ENCODE results near the gene SNX18.

Gene SNX18

DNA sequence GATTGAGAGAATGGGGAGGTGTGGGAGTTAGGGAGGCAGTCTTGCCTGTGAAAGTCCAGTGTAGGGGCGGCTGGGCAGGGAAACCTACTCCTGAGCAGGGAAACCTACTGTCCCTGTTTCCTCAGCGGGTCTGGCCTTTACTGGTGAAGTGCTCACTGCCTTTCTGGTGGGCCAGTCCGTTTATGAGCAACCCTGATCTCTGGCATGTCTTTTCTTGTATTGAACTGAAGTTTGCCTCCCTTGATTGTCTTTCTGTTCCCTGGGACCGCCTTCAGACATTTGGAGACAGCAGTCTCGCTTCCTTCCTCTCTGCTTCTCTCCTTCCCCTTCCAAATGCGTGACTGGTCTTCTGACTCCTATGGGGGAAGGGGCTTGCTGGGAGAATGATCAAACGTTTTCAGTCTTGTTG lies 2.9 kb downstream of the SNX18 start:
- Histone ChIP-seq H3K4me1 (ENCODE audit: control insufficient read depth, insufficient read depth, low read length) (peaks cover 15% of the 10 kb centered on the region), H3K36me3 (ENCODE audit: control insufficient read depth, insufficient read depth, low read length) (peaks cover 4% of the 10 kb centered on the region), H3K9ac (ENCODE audit: low read depth, low read length) (peak overlapping the region; percentile 8), H3K27me3 (ENCODE audit: control insufficient read depth, insufficient read depth, low read length) (peaks cover 22% of the 10 kb centered on the region), H3K4me3 (ENCODE audit: low read depth, low read length) (peak overlapping the region; percentile 79), H3K9me3 (ENCODE audit: control insufficient read depth, insufficient read depth, low read length) (no peaks in the 10 kb centered on the region)

DNA sequence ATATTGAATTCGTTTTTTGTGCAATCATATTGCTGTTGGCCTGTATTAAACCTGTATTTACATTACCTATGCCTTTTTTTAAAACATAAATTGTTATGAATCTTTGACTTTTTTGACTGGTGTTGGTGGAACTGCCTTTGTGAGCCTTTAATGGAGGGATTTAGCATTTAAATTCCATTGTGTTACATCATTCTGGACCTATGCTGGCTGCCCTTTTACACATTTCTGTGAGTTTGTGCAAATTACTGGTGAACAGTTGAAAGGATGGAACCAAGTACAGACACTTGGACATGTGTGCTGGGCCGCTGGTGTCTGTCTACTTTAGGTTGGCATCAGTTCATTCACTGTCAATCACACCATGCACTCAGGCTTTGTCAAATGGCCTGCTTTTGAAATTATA lies 3.4 kb downstream of the SNX18 start:
- no peaks in the 10 kb centered on the region for H3K9me3 ChIP-seq (ENCODE audit: control insufficient read depth, insufficient read depth, low read length)
- H3K4me1 ChIP-seq (ENCODE audit: control insufficient read depth, insufficient read depth, low read length): peaks cover 15% of the 10 kb centered on the region
- no peak overlapping the region for H3K9ac ChIP-seq (ENCODE audit: low read depth, low read length)
- H3K27me3 ChIP-seq (ENCODE audit: control insufficient read depth, insufficient read depth, low read length): peaks cover 22% of the 10 kb centered on the region
- H3K36me3 ChIP-seq (ENCODE audit: control insufficient read depth, insufficient read depth, low read length): peaks cover 4% of the 10 kb centered on the region
- H3K4me3 ChIP-seq (ENCODE audit: low read depth, low read length): peak overlapping the region; percentile 79

DNA sequence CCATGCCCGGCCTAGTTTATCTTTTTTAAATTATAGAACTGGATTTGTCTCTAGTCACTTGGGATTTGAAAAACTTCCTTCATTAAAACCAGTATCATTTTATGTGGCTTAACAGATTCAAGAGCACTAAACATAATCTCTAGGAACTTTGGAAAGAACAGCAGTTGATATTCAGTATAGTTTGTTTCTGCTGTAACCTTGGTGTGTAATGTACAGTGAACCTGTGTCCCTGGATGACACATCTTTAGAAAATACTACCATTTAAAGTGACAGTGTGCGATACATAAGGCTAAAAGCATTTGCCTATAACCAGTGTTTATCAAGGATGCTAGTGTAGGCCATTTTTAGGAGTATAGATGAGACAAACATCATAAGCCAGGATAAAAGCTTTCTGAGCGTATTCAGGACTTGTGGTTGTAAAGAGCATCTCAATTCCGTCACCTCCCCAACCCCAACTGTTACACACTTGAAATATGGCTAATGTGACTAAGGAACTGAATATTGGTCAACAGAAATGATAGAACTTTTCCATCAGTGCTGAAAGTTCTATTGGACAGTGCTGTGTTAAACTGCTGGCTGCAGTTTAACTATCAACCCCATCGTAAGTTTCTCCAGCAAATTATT lies 4.4 kb downstream of the SNX18 start:
- Histone ChIP-seq H3K4me3 (ENCODE audit: low read depth, low read length) (no peak overlapping the region), H3K36me3 (ENCODE audit: control insufficient read depth, insufficient read depth, low read length) (peaks cover 4% of the 10 kb centered on the region), H3K9ac (ENCODE audit: low read depth, low read length) (no peak overlapping the region), H3K9me3 (ENCODE audit: control insufficient read depth, insufficient read depth, low read length) (no peaks in the 10 kb centered on the region), H3K27me3 (ENCODE audit: control insufficient read depth, insufficient read depth, low read length) (peaks cover 14% of the 10 kb centered on the region), H3K4me1 (ENCODE audit: control insufficient read depth, insufficient read depth, low read length) (peaks cover 15% of the 10 kb centered on the region)

DNA sequence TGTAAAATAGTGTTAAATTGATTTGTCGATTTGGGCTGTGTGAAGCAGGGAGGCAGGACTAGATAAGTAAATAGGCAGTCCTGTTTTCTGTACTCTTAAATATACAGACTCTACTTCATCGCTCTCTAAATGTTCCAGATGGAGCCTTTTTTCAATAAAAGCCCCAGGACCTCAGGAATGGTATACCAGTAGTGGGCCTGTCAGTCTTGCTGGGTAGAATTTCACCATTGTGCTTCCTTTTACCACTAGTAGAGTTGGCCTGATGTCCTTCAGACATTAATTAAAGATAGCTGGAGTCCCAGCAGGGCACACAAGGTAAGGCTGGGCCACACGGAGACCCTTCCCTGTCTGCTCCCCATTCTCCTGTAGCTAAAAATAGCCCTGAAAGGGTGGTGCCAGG lies 6.0 kb downstream of the SNX18 start:
- H3K4me1 ChIP-seq (ENCODE audit: control insufficient read depth, insufficient read depth, low read length): peaks cover 15% of the 10 kb centered on the region
- no peak overlapping the region for H3K4me3 ChIP-seq (ENCODE audit: low read depth, low read length)
- no peaks in the 10 kb centered on the region for H3K9me3 ChIP-seq (ENCODE audit: control insufficient read depth, insufficient read depth, low read length)
- H3K36me3 ChIP-seq (ENCODE audit: control insufficient read depth, insufficient read depth, low read length): peaks cover 4% of the 10 kb centered on the region
- peaks cover 13% of the 10 kb centered on the region for H3K27me3 ChIP-seq (ENCODE audit: control insufficient read depth, insufficient read depth, low read length)
- H3K9ac ChIP-seq (ENCODE audit: low read depth, low read length): no peak overlapping the region

DNA sequence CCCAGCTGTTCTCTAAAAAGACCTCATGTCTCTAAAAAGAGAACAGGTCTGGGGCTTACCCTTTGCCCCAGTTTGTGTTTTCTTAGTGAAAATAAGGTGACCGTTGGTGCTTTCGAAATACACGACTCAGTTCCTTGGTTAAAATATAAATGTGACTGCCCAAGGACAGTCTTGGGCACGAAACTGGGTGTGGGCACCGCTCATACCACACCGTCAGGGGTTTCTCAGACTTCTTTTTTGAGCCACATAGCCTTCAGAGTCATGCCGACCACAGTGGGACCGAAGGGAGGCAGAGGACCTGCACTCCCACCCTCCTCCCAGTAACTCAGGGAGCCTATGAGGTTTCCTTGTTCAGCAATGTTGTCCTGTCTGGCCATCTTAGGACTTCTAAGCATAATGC lies 6.5 kb downstream of the SNX18 start:
- Histone ChIP-seq H3K4me3 (ENCODE audit: low read depth, low read length) (no peak overlapping the region), H3K9me3 (ENCODE audit: control insufficient read depth, insufficient read depth, low read length) (no peaks in the 10 kb centered on the region), H3K27me3 (ENCODE audit: control insufficient read depth, insufficient read depth, low read length) (peaks cover 8% of the 10 kb centered on the region), H3K4me1 (ENCODE audit: control insufficient read depth, insufficient read depth, low read length) (peaks cover 15% of the 10 kb centered on the region), H3K36me3 (ENCODE audit: control insufficient read depth, insufficient read depth, low read length) (peaks cover 1% of the 10 kb centered on the region), H3K9ac (ENCODE audit: low read depth, low read length) (no peak overlapping the region)

DNA sequence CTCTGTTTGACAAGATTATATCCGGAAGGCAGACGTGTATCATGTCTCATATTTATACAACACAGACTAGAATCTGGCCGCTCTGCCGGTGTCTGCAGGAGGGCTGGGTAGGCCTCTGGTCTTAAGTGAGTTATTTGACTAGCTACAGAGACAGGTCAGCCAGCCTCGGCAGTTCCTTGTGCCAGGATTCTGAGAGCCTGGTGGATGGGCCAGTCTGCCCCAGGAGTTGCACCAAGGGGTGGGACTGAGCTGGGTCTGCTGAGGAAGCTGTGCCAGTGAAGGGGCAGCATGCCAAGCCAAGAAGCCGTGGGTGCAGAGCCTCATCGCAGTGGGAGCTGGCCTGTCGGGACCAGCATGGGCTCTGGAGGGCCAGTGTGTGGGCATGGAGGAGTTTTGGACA lies 7.1 kb downstream of the SNX18 start:
- peaks cover 2% of the 10 kb centered on the region for H3K27me3 ChIP-seq (ENCODE audit: control insufficient read depth, insufficient read depth, low read length)
- no peaks in the 10 kb centered on the region for H3K36me3 ChIP-seq (ENCODE audit: control insufficient read depth, insufficient read depth, low read length)
- H3K9ac ChIP-seq (ENCODE audit: low read depth, low read length): no peak overlapping the region
- H3K4me3 ChIP-seq (ENCODE audit: low read depth, low read length): no peak overlapping the region
- H3K9me3 ChIP-seq (ENCODE audit: control insufficient read depth, insufficient read depth, low read length): no peaks in the 10 kb centered on the region
- H3K4me1 ChIP-seq (ENCODE audit: control insufficient read depth, insufficient read depth, low read length): peaks cover 10% of the 10 kb centered on the region

DNA sequence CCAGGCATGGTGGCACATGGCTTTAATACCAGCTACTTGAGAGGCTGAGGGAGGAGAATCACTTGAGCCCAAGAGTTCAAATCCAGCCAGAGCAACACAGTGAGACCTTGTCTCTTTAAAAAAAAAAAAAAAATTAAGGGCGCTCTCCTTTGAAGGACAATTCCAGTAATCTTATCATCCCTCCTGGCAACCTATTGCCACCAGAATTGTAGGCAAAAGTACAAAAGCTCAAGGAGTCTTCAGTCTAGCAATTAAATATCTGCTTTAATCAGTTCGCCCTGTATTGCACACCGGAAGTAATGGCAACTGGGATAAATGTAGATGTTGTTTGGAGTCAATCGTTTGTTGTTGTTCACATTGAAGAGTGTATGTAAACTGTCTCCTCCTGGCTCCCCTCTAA lies 7.7 kb downstream of the SNX18 start:
- no peaks in the 10 kb centered on the region for H3K36me3 ChIP-seq (ENCODE audit: control insufficient read depth, insufficient read depth, low read length)

DNA sequence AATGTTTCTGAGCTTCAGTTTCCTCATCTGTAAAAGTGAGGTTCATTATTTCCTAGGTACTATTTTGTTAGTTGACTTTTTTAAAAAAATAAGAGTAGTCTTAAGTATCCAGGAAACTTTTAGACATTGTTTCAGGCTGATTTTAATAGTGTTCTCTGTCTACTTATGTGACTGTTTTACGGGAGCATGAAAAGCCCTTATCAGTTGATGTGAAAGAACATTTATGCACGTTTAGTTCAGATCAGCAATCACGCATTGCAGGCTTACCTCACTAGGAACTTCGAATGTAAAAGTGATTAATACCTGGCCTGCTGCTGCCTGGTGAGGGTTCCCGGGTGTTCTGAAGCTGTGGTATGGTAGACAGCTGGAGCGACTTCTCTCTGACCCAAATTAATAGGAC lies 8.1 kb downstream of the SNX18 start:
- no peaks in the 10 kb centered on the region for H3K9me3 ChIP-seq (ENCODE audit: control insufficient read depth, insufficient read depth, low read length)
- no peak overlapping the region for H3K9ac ChIP-seq (ENCODE audit: low read depth, low read length)
- H3K4me3 ChIP-seq (ENCODE audit: low read depth, low read length): no peak overlapping the region
- no peaks in the 10 kb centered on the region for H3K27me3 ChIP-seq (ENCODE audit: control insufficient read depth, insufficient read depth, low read length)
- no peaks in the 10 kb centered on the region for H3K36me3 ChIP-seq (ENCODE audit: control insufficient read depth, insufficient read depth, low read length)
- peaks cover 8% of the 10 kb centered on the region for H3K4me1 ChIP-seq (ENCODE audit: control insufficient read depth, insufficient read depth, low read length)

More for the DNA sequence above, 7.7 kb downstream of the SNX18 start:
- Histone ChIP-seq H3K4me1 (ENCODE audit: control insufficient read depth, insufficient read depth, low read length) (peaks cover 8% of the 10 kb centered on the region), H3K9me3 (ENCODE audit: control insufficient read depth, insufficient read depth, low read length) (no peaks in the 10 kb centered on the region), H3K27me3 (ENCODE audit: control insufficient read depth, insufficient read depth, low read length) (no peaks in the 10 kb centered on the region), H3K9ac (ENCODE audit: low read depth, low read length) (no peak overlapping the region), H3K4me3 (ENCODE audit: low read depth, low read length) (no peak overlapping the region)

DNA sequence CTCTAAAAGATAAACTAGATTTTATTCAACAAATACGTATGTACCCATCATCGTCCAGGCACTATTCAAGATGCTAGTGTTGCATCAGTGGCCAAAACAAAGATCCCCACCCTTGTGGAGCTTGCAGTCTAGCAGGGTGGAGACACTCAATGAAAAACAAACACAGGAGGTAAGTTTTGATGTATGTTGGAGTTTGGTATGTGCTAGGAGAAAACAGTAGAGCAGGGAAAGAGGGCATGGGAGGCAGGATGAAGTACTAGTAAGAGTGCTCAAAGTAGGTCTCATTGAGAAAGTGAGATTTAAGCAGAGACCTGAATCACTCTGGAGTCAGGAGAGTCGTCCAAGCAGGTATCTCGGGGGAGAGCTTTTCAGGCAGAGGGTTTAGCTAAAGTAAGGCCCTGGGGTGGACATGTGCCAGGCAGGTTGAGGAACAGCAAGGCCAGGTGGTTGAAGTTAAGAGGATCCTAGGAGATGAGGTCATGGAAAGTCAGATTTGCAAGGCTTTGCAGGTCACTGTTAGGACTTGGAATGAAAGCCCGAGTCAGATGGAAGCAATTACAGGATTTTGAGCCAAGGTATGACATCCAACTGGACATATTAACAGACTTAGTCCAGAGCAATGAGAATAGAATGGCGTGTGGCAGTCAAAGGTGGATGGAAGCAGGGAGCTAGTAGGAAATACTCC lies 9.2 kb downstream of the SNX18 start:
- H3K4me3 ChIP-seq (ENCODE audit: low read depth, low read length): no peak overlapping the region

DNA sequence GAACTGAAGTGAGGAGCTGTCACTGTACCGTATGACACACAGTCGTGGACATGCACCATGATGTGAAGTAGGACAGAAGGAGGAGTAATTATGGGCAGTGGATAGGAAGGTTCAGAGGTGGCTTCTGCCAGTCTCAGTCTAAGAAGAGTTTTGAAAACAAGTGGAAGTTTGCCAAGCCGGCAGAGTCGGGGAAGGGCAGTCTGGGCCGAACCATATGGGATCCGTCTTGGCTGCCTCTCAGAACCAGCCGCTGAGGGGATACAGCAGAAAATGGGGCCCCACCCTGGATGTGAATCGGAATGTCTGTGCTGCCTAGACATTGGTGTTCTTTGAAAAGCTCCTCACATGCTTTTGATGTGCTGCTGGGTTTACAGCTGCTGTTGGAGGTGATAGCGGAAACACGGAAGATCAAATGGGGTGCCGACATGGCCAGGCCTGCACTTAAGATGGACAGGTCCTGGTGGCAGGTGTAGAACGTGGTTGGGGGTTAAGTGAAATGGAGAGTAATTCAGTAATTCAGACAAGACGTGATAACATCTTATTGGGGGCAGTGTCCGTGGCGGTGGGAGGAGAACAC lies 11.2 kb downstream of the SNX18 start:
- Histone ChIP-seq H3K4me1 (ENCODE audit: control insufficient read depth, insufficient read depth, low read length) (peaks cover 10% of the 10 kb centered on the region), H3K4me3 (ENCODE audit: low read depth, low read length) (no peak overlapping the region), H3K36me3 (ENCODE audit: control insufficient read depth, insufficient read depth, low read length) (no peaks in the 10 kb centered on the region), H3K9me3 (ENCODE audit: control insufficient read depth, insufficient read depth, low read length) (no peaks in the 10 kb centered on the region), H3K27me3 (ENCODE audit: control insufficient read depth, insufficient read depth, low read length) (no peaks in the 10 kb centered on the region), H3K9ac (ENCODE audit: low read depth, low read length) (no peak overlapping the region)

More for the DNA sequence above, 9.2 kb downstream of the SNX18 start:
- H3K9me3 ChIP-seq (ENCODE audit: control insufficient read depth, insufficient read depth, low read length): no peaks in the 10 kb centered on the region
- peaks cover 8% of the 10 kb centered on the region for H3K4me1 ChIP-seq (ENCODE audit: control insufficient read depth, insufficient read depth, low read length)
- H3K36me3 ChIP-seq (ENCODE audit: control insufficient read depth, insufficient read depth, low read length): no peaks in the 10 kb centered on the region
- H3K9ac ChIP-seq (ENCODE audit: low read depth, low read length): no peak overlapping the region
- no peaks in the 10 kb centered on the region for H3K27me3 ChIP-seq (ENCODE audit: control insufficient read depth, insufficient read depth, low read length)

DNA sequence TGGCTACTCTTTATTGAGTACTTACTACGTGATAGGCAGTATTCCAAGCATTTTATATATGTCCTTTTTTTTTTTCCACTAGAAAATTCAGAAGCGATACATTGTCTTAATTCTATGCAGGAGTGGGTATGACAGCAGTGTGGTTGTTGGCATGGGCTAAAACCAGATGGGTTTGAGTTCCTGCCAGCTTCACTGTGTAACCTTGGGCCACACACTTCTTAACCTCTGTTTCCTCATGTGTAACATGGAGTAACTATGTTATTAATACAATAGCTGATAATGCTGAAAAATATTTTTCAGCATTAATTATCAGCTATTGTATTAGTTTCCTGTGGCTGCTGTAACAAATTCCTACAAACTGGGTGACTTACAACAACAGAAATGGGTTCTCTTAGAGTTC lies 12.0 kb downstream of the SNX18 start:
- Histone ChIP-seq H3K4me3 (ENCODE audit: low read depth, low read length) (no peak overlapping the region), H3K4me1 (ENCODE audit: control insufficient read depth, insufficient read depth, low read length) (peaks cover 6% of the 10 kb centered on the region), H3K9me3 (ENCODE audit: control insufficient read depth, insufficient read depth, low read length) (no peaks in the 10 kb centered on the region), H3K27me3 (ENCODE audit: control insufficient read depth, insufficient read depth, low read length) (no peaks in the 10 kb centered on the region), H3K9ac (ENCODE audit: low read depth, low read length) (no peak overlapping the region), H3K36me3 (ENCODE audit: control insufficient read depth, insufficient read depth, low read length) (no peaks in the 10 kb centered on the region)

DNA sequence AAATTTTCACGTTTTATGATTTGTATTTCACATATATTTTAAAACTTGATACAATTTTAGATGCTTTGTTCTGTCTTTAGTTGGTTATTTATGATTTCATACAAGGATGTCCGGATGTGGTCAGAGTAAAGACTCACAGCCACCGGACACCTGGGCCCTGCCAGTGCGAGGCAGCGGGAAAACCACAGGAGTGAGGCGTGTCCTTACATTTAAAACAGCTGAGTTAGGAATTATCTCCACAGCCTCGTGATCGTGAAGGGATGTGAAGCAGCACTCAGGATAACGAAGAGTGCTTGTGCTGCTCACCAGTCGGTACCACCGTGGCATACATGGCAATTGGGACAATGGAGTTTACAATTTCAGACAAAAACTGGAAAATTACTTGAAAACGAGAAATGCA lies 14.0 kb downstream of the SNX18 start:
- H3K9me3 ChIP-seq (ENCODE audit: control insufficient read depth, insufficient read depth, low read length): no peaks in the 10 kb centered on the region
- peaks cover 6% of the 10 kb centered on the region for H3K4me1 ChIP-seq (ENCODE audit: control insufficient read depth, insufficient read depth, low read length)
- H3K27me3 ChIP-seq (ENCODE audit: control insufficient read depth, insufficient read depth, low read length): no peaks in the 10 kb centered on the region
- H3K9ac ChIP-seq (ENCODE audit: low read depth, low read length): no peak overlapping the region
- H3K36me3 ChIP-seq (ENCODE audit: control insufficient read depth, insufficient read depth, low read length): no peaks in the 10 kb centered on the region
- no peak overlapping the region for H3K4me3 ChIP-seq (ENCODE audit: low read depth, low read length)

All from iPS-15b (cell line).